Measurements from ENCODE around the gene CDC26.
"Not testable (repeated sequence)": the region's sequence is repeated elsewhere in the genome, so short reads cannot be mapped to it uniquely, and the experiment has no call there.

The CDC26 gene

DNA sequence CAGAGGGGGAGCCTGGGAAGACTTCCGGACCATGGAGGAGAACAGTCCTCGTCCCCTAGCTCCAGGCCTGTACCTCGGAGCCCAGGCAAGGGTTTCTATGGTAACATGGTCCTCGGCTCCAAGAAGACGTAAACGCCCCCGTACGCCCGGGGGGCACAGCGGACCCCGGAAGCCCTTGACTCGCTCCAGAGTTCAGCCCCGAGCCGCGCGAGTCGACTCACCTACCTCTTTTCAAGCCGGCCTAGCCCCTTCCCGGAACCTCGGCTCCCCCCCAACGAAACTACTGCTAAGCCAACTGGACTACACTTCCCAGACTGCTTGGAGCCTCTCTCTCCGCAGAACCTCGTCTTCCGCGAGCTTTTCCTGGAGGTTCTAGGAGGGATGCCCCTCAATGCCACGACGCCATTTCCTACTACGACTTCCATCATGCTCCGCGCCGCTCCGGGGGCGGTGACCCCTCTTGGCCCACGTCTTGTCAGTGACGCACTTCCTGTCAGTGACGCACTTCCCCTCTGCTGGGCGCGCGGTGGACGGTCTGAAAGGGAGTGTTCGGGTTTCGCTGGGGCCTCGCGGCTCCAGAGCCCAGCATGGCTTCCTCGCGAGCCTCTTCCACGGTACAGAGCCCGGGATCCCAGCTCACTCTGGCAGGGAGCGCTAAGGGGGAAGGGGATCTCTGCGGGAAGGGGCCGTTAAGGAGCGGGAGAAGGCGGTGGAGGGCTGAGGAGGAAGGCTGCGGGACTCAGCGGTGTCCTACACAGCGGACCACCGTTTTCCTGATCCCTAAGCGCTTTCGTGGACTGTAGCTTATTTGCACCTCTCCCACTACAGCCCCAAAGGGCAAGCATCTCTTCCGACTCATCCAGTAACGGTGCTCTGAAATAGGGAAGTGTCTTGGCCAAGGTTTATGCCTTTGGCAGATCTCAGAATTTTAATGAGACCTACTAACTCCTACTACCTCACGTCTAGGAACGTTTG lies at the start of gene CDC26, which contains the start of gene PRPF4:
TSS of gene CDC26 (minus strand) at position 416 of the 975 bp plus-strand sequence. CDS start 3,065 bp downstream, outside the sequence.
TSS of gene PRPF4 (plus strand) at position 502 of the 975 bp plus-strand sequence. CDS start at position 588, 86 bp downstream.
- peak; percentile 73 for DNase-seq

- DNase-seq = no peak
These were observed 47.3 kb upstream of the CDC26 start for GRCh38 chr9:113322671-113323070.

DNA sequence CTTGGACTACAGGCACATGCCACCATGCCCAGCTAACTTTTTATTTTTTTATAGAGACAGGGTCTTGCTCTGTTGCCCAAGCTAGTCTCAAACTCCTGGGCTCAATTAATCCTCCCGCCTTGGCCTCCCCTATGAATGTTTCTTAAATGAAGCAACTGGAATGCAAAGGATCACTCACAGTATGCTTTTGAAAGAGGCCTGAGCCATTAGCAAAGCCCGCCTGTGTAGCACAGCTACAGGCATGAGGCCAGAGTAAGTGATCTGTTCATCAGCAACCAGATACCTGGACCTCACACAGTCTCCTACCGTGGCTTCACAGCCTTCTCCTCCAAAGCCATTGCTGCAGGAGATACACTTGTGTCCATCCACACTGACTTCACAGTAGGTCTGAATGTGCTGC lies 44.7 kb upstream of the CDC26 start:
- no peak for DNase-seq

DNA sequence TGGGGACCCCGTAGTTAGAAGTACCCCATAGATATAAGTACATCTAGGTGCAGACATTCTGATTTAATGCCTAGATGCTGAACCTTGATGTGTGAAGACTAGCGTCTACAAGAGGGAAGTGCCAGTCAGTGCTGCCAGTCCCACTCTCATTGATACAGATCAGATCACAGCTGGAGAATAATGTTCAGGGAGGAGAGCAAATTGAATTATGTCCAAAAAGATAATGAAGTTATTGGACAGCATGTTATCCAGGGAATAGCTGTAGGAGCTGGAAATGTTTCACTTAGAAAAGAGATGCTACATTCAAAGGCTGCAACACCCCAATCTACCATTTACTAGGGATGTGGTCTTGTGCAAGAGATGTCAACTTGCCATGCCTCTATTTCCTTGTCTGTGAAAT lies 43.7 kb upstream of the CDC26 start:
- no peak for DNase-seq

DNA sequence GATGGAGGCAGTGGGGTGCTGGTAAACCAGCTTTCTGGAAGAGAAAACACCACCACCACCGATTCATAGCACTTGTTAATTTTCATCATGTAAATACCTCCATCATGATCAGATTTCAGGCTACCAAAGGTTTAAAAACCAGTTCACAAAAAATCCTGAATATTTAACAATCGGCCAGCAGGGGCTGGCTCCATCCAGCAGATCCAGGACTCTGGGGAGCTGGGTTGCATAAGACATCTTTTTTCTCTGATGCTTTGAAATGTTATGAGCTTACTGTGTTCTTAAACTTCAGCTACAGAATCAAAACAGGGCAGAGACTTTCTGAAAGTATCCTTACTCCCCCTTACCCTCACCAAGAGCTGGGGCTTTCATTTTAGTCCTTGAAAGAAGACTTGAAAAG lies 42.4 kb upstream of the CDC26 start:
- no peak for DNase-seq

DNA sequence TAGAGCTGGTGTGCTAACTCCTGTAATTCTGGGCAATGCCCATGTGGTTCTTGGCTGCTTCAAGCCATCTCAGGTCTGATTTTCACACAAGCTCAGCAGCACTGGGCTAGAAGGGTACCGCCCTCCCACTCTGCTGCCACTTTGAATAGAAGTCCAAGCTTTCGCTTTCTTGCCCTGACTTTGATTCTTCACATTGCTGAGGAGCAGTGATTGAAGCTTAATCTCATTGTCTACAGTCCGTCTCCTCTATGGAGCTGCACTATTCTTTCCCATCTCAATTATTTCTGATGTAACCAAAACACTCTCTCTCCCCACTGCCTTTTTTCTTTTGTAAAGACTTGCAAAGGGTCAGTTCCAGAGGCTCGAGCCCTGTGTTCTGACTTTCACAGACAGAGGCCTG lies 40.7 kb upstream of the CDC26 start:
- DNase-seq = no peak

DNA sequence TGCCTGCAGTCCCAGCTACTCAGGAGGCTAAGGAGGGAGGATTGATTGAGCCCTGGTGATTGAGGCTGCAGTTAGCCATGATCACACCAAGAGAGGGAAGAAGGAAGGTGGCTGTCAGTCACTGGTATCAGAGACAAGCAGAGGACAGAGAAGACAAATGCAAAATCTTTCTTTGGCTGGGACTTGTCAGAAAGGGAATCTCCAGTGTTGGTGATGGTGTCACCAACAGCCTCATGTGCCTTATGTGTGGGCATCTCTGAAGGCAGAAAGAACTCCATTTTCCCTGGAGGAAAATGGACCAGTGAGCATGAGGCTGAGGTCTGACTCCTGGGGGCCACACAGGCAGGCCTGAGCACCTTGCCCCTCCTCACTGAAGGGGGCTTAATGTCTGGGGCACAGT lies 39.9 kb upstream of the CDC26 start:
- DNase-seq = no peak

DNA sequence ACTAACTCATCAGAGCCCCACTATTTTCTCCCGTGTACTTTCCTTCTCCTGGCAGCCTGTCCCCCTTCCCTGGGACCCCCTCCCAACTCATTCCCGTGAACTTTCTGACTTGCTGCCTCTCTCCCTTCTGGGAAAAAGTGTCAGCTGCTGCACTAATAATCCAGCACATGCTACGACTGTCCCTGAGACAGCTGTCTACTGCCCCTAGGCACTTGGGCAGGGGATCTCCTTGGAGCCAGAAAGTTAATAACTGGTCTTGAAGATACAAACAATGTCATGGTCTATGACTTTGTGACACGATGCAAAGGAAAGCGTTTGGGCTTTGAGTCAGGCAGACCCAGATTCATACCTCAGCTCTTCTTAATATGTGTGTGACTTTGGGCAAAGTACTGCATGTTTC lies 37.9 kb upstream of the CDC26 start:
- DNase-seq = no peak

DNA sequence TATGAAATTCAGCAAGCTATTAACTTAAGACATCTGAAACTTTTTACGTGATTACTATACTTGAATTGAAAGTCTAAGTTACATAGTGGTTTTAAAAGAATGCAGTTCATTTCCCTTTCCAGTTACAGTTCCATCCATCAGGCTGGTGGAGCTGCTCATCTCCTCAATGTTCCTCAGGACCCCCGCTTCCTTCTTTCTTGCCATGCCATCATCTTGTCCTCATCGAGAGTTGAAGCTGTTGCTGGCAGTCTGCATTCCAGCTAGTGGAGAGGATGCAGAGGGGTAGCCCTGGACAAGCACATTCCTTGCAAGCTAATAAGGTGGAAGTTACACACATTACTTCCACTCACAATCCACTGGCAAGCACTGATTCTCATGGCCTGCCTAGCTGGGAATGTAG lies 36.6 kb upstream of the CDC26 start:
- no peak for DNase-seq

DNA sequence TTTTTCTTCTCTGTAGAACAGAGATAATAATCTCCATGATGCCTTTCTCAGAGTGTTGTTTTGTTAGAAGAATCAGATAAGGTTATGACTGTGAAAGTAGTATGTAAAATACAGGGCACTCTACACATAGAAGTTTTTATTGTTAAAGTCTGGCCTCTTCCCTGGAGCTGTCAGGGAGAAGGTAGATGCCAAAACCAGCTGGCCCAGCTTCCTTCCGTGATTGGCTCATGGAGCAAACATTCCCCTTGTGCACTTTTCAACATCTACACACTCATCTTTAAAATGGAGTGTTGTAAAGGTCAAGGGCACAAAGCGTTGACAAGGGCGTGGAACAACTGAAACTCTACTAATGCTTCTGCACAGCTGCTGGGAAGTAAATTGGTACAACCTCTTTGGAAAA lies 35.2 kb upstream of the CDC26 start:
- no peak for DNase-seq

GRCh38 chr9:113309204-113309813 lies 33.9 kb upstream of the CDC26 start:
- no peak for DNase-seq

GRCh38 chr9:113307396-113307975 lies 32.1 kb upstream of the CDC26 start:
- no peak for DNase-seq

DNA sequence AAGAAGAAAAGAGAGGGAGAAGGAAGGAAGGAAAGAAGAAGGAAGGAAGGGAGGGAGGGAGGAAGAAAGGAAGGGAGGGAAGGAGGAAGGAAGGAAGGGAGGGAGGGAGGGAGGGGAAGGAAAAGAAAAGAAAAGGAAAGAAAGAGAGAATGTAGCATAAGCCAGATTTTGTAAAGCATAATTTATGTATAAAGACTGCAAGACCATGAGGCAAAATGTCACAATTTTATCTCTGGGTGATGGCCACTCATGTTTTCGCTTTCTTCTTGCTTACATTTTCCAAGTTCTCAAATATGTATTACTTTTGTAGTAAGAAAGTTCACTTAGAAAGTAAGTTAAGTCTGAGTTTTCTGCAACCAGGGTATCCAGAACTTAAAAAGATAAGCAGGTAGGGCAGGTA lies 31.2 kb upstream of the CDC26 start:
- no peak for DNase-seq

DNA sequence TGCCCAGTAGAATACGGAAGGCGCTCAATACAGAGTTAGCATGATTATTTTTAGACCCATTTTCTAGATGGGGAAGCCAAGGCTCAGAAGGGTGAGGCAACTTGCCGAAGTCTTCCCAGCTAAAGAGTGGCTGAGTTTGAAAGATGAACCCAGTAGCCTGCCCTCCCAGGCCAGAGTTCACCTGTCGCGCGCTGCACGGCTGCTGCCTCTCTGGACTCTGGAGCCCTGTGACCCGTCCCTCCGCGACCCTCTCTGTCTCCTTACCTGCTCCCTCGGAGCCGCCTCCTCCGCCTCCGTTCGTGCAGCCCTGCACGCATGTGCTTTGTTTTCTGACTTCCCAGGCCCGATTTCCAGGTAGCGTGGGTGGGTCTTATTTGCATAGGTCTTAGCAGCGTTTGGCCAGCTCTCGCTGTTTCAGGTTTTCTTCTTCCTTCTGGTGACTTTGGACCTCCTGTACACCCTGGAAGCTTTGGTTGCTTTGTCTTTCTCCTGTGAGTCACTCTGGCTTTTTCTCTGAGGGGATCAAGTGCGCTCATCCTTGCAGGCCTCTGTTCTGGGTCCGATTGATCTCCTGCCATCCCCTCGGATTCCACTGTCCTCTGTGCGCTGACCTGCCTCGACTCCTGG lies 27.5 kb upstream of the CDC26 start, which contains the start of gene RNF183:
TSS of gene RNF183 (minus strand) at position 585 of the 627 bp plus-strand sequence. CDS start 5,192 bp downstream, outside the sequence.
- no peak for DNase-seq

DNA sequence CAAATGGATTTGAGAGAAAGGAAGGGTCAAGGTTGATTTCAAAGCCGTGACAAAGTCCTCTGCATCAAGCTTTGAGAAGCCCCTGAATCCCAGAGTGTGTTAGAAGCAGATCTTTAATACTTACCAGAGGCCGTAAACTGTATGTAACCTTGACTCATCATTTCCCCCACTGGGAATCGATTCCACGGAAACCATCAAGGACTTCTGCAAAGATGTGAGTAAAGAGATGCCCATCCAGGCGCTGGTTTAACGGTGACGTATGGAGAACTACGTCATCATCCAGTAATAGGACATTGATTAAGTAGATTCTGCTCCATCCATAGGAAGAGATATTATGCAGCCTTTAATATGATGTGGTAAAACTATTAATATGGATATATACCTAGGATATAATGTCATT lies 26.2 kb upstream of the CDC26 start:
- DNase-seq = no peak

DNA sequence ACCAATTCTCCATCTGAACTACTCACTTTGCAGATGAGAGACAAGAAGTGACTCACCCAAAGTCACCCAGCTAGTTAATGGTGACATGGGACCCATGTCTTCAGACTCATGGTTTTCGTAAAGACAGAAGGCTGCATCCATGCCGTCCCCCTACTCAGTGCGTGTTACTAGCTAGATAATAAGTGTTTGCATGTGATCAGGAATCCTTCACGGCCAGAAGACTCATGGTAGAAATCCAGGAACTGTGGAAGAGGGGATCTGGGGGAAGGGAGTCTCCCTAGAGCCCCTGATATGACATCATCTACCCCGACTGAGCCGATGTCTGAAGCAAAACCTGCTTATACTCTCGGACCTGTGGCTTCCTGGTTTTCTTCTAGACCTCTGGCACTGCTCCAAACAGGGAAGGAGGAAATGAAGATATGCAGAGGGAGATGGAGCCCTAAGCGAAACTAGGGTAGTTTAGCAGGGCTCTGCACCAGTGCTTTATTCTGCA lies 24.5 kb upstream of the CDC26 start:
- no peak for DNase-seq

DNA sequence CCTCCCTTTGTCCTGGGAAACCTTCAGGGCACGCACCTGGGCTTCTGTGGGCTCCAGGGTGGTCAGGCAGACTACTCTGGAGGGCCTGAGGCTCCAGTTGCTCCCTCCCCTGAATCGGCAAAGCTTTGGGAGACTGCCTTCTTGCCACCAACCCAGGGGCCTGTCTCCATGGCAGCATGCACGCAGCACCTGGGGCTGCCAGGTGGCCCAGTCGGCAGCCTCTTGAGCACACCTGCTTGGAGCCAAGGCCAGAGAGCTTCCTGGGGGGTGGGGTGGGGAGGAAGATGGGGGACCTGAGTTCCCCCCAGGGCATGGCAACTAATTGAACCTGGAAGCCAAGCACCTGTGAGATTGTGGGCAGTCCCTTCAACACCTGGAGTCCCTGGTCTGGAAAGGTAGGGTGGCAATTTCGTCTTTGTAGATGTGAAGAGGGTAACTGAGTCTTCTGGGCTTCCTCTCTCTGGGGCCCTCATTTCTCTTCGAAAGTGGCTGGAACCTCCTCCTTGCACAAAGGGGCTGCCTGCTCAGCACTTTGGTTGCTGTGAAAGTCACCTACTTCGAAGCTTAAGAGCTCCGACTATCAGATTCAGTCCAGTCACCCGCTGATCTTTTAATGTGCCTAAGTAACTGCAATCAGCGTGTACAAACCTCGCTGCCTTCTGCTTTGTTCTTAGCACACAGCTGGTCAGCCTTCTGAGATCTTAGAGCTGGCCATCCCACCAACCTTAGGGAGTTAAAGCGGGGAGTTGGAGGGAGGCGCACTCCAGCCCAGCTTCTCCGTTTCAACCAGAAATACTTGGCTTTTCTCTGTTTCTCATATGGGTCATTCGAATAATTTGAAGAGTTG lies 23.8 kb upstream of the CDC26 start:
- no peak for DNase-seq

- no peak for DNase-seq
These were observed 22.9 kb upstream of the CDC26 start for GRCh38 chr9:113298311-113298710.

GRCh38 chr9:113296796-113297558 lies 21.6 kb upstream of the CDC26 start:
- DNase-seq = no peak

- DNase-seq = not testable (repeated sequence)
These were observed 20.9 kb upstream of the CDC26 start for GRCh38 chr9:113296247-113296646.

- DNase-seq = no peak
These were observed 18.0 kb upstream of the CDC26 start for GRCh38 chr9:113293285-113293878.
